BLaER1 (cell line): ENCODE measurements around the gene SLC2A11.

Source experiments
- H3K27ac ChIP-seq: shearing (Covaris generic); formaldehyde crosslinking; 2 replicates; pipeline ENCODE4 v1.8.1; 2022
- H3K27me3 ChIP-seq: shearing (Covaris generic); formaldehyde crosslinking; 2 replicates; pipeline ENCODE4 v1.8.1; 2022
- H3K36me3 ChIP-seq: shearing (Covaris generic); formaldehyde crosslinking; 2 replicates; pipeline ENCODE4 v1.8.1; 2022
- H3K4me1 ChIP-seq: shearing (Covaris generic); formaldehyde crosslinking; 2 replicates; pipeline ENCODE4 v1.8.1; 2022
- H3K4me2 ChIP-seq: shearing (Covaris generic); formaldehyde crosslinking; 2 replicates; pipeline ENCODE4 v1.8.1; 2022
- H3K4me3 ChIP-seq: shearing (Covaris generic); formaldehyde crosslinking; 2 replicates; pipeline ENCODE4 v1.8.1; 2022
- H3K9ac ChIP-seq: shearing (Covaris generic); formaldehyde crosslinking; 2 replicates; pipeline ENCODE4 v1.8.1; 2022
- H3K9me3 ChIP-seq: shearing (Covaris generic); formaldehyde crosslinking; 2 replicates; pipeline ENCODE4 v1.8.1; 2022
- H4K20me1 ChIP-seq: shearing (Covaris generic); formaldehyde crosslinking; 2 replicates; pipeline ENCODE4 v1.8.1; 2022
- Cebpa-rat ChIP-seq: shearing (Covaris generic); IDR thresholded peaks from 2 replicates; pipeline ENCODE4 v1.8.1; 2022

SLC2A11 gene

GRCh38 chr22:23845265-23846080 is 12.2 kb upstream of the SLC2A11 start:
- H4K20me1 ChIP-seq: no peaks in the 10 kb centered on the region
- H3K27me3 ChIP-seq: no peaks in the 10 kb centered on the region
- TF ChIP-seq Cebpa-rat: no peak
- H3K9ac ChIP-seq: peak overlapping the region; percentile 78
- H3K4me2 ChIP-seq: peak overlapping the region; percentile 89
- peaks cover 95% of the 10 kb centered on the region for H3K4me1 ChIP-seq
- H3K9me3 ChIP-seq: no peaks in the 10 kb centered on the region
- H3K36me3 ChIP-seq: no peaks in the 10 kb centered on the region
- H3K27ac ChIP-seq: peak overlapping the region; percentile 97
- no peak overlapping the region for H3K4me3 ChIP-seq

DNA sequence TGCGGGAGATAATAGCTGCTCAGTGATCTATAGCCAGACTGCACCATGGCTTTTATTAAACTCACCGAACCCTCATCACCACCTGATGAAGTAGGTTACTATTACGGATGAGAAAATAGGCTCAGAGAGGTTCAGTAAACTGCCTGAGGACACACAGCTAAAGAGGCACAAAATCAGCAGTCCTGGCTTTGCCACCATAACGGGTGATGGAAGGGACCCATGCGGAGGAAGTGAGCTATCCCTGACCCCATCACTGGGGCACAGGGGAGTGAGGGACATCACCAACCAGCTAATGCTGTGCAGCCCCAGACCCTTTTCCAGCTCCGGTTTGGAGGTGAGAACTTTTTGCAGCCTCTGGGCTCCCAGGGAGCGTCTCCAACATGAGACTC is 11.6 kb upstream of the SLC2A11 start:
- H3K4me3 ChIP-seq: no peak overlapping the region
- no peaks in the 10 kb centered on the region for H3K36me3 ChIP-seq
- peak overlapping the region; percentile 97 for H3K27ac ChIP-seq
- H4K20me1 ChIP-seq: no peaks in the 10 kb centered on the region
- peaks cover 100% of the 10 kb centered on the region for H3K4me1 ChIP-seq
- no peak for TF ChIP-seq Cebpa-rat
- no peaks in the 10 kb centered on the region for H3K27me3 ChIP-seq
- H3K9ac ChIP-seq: peak overlapping the region; percentile 78
- no peaks in the 10 kb centered on the region for H3K9me3 ChIP-seq
- H3K4me2 ChIP-seq: peak overlapping the region; percentile 89

DNA sequence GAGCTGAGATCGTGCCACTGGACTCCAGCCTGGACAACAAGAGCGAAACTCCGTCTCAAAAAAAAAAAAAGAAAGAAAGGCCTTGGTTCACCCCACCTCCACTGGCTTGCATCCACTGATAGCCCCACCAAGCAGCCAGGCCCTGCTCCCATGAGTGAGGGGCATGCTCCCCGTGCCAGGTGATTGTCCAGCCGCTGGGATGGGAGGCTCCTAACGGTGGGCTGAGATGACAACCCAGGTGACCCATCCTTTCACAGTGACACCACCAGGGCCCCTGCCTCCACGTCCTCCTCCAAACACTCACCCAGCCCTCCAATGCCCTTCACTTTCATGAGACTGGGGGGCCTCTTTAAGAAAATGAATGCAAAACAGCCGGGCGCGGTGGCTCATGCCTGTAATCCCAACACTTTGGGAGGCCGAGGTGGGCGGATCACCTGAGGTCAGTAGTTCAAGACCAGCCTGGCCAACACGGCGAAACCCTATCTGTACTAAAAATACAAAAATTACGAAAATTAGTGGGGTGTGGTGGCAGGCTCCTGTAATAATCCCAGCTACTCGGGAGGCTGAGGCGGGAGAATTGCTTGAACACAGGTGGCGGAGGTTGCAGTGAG is 10.3 kb upstream of the SLC2A11 start:
- Histone ChIP-seq H4K20me1 (no peaks in the 10 kb centered on the region), H3K4me1 (peaks cover 93% of the 10 kb centered on the region), H3K27me3 (no peaks in the 10 kb centered on the region), H3K9ac (peak overlapping the region; percentile 78), H3K4me2 (peak overlapping the region; percentile 89), H3K36me3 (no peaks in the 10 kb centered on the region), H3K4me3 (no peak overlapping the region), H3K9me3 (no peaks in the 10 kb centered on the region), H3K27ac (peak overlapping the region; percentile 97)
- TF ChIP-seq Cebpa-rat: no peak

DNA sequence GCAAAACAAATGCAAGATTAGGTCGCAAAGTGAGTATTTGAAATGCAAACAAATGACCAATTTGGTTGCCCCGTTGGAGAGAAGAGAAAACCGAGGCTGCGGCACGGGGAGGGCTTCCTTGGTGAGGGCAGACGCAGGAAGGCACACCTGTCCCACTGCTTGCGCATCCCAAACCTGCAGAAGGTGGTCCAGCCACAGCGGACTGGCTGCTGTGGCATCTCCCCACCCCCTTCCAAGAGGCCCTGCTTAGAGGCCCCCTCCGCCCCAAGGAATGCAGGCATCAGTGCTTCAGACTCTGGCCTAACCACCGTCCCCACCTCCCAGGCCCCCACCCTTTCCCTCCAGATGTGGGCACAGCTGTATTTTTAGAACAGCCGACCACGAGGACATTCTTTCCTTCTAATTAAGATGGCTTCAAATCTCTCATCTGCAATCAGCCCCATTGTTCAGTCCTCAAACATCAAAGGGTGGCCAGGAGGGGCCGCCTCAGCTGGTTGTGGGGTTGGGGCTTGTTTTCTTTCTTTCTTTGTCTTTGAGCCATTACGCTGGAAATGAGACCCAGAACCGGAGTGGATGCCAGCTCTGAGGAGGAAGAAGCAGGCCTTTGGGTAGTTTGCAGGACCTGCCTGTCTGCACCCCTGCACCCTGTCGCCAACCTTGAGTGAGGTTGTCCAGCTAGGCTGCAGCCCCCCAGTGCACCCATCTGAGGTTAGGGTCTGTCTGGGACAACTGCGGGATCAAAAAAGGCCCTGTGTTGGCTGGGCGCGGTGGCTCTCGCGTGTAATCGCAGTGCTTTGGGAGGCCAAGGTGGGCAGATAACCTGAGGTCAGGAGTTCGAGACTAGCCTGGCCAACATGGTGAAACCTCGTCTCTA is 9.4 kb upstream of the SLC2A11 start:
- no peak overlapping the region for H3K4me3 ChIP-seq
- peaks cover 85% of the 10 kb centered on the region for H3K4me1 ChIP-seq
- no peaks in the 10 kb centered on the region for H3K27me3 ChIP-seq
- no peaks in the 10 kb centered on the region for H3K9me3 ChIP-seq
- H3K36me3 ChIP-seq: no peaks in the 10 kb centered on the region
- peak overlapping the region; percentile 89 for H3K4me2 ChIP-seq
- TF ChIP-seq Cebpa-rat: no peak
- H3K9ac ChIP-seq: peak overlapping the region; percentile 78
- H4K20me1 ChIP-seq: no peaks in the 10 kb centered on the region
- H3K27ac ChIP-seq: peak overlapping the region; percentile 97

- Histone ChIP-seq H3K4me2 (peak overlapping the region; percentile 89), H3K4me3 (peak overlapping the region; percentile 54; the same call in 1 of the 2 replicates), H3K9ac (peak overlapping the region; percentile 78), H3K27ac (peak overlapping the region; percentile 97), H3K9me3 (no peaks in the 10 kb centered on the region), H4K20me1 (no peaks in the 10 kb centered on the region), H3K27me3 (no peaks in the 10 kb centered on the region), H3K4me1 (peaks cover 74% of the 10 kb centered on the region), H3K36me3 (no peaks in the 10 kb centered on the region)
- no peak for TF ChIP-seq Cebpa-rat
These were observed 8.4 kb upstream of the SLC2A11 start for GRCh38 chr22:23849009-23850006.

- H4K20me1 ChIP-seq: no peaks in the 10 kb centered on the region
These were observed 7.5 kb upstream of the SLC2A11 start for GRCh38 chr22:23850136-23850611.

GRCh38 chr22:23856721-23857605 is 712 bp upstream of the SLC2A11 start:
- Histone ChIP-seq H3K9me3 (no peaks in the 10 kb centered on the region), H3K27ac (peak overlapping the region; percentile 91), H4K20me1 (no peaks in the 10 kb centered on the region), H3K4me1 (peaks cover 24% of the 10 kb centered on the region), H3K9ac (peak overlapping the region; percentile 89), H3K4me3 (peak overlapping the region; percentile 81), H3K36me3 (no peaks in the 10 kb centered on the region), H3K27me3 (no peaks in the 10 kb centered on the region), H3K4me2 (peak overlapping the region; percentile 99)
- TF ChIP-seq Cebpa-rat: no peak

More at GRCh38 chr22:23850136-23850611, 7.5 kb upstream of the SLC2A11 start:
- H3K4me1 ChIP-seq: peaks cover 65% of the 10 kb centered on the region
- H3K9me3 ChIP-seq: no peaks in the 10 kb centered on the region
- H3K27ac ChIP-seq: no peak overlapping the region
- no peaks in the 10 kb centered on the region for H3K27me3 ChIP-seq
- TF ChIP-seq Cebpa-rat: no peak
- no peak overlapping the region for H3K4me3 ChIP-seq
- H3K4me2 ChIP-seq: peak overlapping the region; percentile 89
- no peak overlapping the region for H3K9ac ChIP-seq
- no peaks in the 10 kb centered on the region for H3K36me3 ChIP-seq

- TF ChIP-seq Cebpa-rat: no peak
- Histone ChIP-seq H3K9ac (peak overlapping the region; percentile 89), H3K27ac (peak overlapping the region; percentile 91), H3K4me2 (peak overlapping the region; percentile 99), H3K27me3 (no peaks in the 10 kb centered on the region), H3K36me3 (peaks cover 5% of the 10 kb centered on the region; the same call in 1 of the 2 replicates), H3K4me3 (peak overlapping the region; percentile 81), H3K4me1 (peaks cover 24% of the 10 kb centered on the region), H3K9me3 (no peaks in the 10 kb centered on the region), H4K20me1 (no peaks in the 10 kb centered on the region)
These were observed 775 bp downstream of the SLC2A11 start for GRCh38 chr22:23858484-23858815.
